ENCODE measurements around the gene SEMA3C.

SEMA3C gene

DNA sequence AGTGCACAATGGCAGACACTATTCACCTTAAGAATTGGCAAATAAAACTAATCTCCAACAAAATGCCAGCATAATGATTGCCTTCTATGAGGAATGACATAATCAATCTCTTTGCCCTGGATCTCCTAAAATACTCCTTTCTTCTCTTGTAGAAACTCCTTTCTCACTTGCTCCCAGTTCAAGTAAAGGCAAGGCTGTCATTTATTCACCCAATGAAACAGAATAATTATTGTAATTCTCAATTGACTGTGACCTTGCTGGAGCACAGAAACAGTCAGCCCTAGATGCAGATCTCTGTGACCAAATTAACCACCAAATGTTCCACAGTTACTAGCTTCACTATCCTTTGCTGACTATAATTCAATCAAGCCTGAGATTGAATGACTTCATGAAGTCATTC, 99.3 kb downstream of the SEMA3C start:
- DNase-seq, result no peak

DNA sequence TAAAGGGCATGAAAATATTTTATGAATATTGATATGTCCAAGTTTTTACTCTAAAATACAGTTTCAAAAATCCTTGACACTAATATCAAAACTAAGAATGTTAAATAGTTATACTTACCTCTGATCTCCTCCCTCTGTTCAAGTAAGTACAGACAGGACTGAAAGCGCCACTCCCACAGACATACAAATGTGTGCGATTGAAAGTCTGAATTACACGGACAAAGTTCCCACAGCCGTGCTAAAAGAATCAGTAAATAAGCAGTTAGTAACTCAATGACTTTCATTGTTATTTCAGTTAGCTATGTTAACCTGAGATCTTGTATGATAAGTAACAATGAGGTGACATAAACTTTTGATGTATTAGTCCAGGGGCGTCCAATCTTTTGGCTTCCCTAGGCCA, 100.7 kb downstream of the SEMA3C start:
- DNase-seq, result no peak

DNA sequence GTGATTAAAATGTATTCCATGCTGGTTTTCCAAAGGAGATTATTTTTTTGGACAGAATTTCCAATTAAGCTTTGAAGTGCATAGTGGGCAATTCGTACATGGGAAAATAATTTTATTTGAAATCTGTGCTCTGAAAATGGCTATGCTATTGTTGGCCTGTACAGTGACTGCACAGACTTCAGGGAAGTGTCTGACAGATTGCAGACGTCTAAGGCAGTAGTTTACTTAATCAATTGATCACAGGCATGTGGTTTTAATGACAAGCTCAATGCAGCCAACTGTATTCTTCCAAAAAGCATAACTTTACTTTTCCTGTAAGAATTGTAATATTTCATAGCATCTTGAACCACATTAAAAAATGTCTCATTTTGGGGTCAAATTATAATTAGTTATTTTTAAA, 102.0 kb downstream of the SEMA3C start:
- no peak for DNase-seq

DNA sequence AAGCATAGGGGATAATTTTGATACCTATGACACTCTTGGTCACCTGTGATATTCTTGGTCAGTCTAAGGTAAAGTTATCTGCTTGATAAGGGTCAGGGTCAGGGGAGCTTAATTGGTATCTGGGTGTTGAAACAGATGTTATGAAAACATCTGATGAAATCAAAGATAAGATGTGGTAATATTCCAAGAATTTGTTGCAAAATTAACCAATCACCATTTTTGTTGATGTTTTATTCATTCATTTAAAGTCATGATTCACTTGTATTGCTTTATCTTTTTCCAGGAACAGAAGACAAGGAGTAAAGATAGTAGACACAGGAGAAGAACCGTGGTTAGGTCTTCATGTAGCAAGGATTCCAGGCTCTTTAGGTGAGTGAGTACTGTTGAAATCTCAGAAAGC, 103.1 kb downstream of the SEMA3C start:
- DNase-seq, result no peak

GRCh38 chr7:80809545-80809944, 109.3 kb downstream of the SEMA3C start:
- DNase-seq, result no peak

DNA sequence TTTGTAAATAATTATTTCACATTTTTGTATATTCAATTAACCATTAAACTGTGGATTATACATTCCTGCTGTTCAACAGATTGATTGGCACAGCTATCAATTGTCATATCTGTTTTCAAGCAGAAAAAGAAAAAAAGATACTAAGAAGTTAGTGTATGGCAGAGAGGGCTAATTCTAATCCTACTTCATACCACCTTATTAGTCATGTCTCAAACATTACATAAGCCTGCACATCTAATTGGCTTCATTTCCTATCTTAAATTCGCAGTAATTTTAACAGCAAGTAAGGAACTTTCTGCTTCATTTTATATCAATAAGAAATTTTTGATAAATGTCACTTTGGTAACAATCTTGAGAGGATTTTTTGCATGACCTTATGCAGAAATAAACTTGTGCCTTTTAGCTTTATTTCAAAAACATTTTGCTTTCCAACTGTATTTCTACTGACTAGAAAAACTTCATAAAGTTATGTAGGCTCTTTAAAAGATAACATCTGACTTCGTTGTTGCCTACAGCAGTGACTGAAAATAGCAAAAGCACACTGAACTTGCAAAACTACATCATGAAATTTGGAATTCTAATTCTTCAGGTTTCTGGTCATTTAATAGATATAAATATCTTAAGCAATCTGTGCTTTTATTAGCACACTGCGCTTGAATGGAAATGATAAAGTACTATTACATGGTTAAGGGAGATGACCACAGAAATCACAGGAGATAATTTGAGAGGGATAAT, 111.5 kb downstream of the SEMA3C start:
- no peak for DNase-seq

GRCh38 chr7:80806663-80807062, 112.2 kb downstream of the SEMA3C start:
- no peak for DNase-seq

DNA sequence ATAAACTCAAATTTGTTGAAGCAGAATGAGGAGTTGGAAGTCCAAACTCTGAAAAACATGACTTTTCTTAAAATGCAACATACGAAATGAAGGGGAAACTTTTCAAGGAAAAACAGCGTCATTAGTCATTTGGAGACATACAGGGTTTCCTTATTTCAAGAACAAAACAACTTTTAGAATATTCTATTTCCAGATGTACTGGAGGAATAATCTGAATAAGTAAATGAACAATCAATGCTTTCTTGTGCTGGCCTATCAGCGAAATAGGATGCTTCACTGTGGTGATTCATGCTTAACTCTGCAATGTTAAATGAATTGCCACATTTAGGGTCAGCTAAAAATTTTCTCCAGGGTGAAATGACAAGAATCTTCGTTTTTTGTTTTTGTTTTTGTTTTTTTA, 114.3 kb downstream of the SEMA3C start:
- DNase-seq, result no peak

DNA sequence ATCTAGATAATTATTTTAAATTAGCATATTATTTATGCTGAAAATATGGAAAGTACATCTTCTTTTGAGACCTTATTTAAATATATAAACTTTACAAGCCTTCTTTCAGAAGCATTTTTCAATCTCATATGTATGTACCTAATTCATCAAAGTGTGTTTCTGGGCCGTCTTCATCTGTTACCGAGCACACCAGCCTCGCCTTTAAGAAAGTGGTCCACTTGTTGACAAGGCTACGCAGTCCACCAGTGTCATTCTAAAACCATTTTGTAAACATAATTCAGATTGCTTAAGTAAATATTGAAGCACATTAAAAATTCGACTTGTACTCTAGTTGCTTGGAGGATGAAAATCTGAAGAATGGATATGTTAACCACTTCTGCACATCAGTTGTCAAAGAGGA, 116.3 kb downstream of the SEMA3C start:
- no peak for DNase-seq

- no peak for DNase-seq
Measured at GRCh38 chr7:80794631-80795573, 123.9 kb downstream of the SEMA3C start.

DNA sequence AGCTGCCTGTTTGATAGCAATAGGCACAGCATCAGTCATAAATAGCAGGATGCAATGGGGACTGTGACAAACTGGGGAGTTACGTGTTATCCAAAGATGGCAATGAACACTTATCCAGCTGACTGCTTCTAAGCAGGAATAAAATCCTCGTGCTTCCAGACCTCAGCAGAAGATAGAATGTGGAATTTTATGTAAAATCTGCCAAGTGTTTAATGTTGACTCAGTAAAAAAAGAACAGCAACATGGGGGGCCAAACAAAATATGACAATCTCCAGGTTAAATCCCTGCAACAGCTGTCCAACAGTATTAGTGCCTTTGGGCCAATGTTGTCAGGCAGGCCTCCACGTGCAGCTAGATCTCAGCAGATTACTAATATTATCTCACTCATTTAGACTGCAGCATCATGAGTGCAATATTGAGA, 127.3 kb downstream of the SEMA3C start:
- DNase-seq, result no peak

- no peak for DNase-seq
Measured at GRCh38 chr7:80790877-80791276, 128.0 kb downstream of the SEMA3C start.

DNA sequence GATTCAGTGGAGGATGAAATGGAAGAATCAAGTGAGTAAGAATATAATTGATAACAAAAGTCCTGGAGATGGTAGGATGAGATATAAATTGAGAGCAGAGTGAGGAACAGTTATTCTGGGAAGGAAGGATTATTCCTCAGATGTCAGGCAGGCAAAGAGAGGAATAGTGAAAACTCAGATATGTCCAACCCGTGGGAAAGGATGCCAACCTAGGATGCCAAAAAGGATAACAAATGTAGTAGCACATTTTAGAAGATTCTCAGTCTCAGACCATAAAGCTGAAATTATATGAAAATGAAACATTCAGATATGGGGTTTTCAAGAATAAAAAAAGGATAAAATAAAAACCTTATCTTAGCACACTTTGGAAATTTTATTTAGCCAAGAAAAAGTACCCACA, 131.1 kb downstream of the SEMA3C start:
- no peak for DNase-seq

DNA sequence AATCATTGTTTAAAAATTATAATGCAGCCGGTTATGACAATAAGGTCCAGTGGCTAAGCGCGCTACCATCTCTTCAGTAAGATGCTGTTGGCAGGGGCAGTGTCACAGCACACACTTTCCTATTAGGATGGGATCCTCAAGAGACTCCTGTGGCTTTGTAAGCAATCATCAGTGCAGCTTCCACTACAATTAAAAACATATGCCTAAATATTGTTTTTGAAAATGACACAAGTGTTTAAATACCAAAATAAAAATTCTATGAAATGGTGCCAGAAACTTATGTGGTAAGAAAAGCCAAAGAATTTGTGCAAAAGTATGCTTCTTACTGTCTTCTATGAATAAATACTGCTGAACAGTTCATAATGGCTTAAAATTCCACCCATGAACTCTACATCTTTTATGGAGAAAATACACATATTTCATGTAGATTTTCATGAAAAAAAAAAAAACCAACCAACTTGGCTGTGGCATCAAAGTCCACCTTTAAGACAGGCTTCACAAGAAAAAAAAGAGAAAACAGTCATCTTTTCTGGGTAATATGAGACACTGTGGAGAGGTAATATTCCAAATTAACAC, 132.8 kb downstream of the SEMA3C start:
- DNase-seq, result no peak

DNA sequence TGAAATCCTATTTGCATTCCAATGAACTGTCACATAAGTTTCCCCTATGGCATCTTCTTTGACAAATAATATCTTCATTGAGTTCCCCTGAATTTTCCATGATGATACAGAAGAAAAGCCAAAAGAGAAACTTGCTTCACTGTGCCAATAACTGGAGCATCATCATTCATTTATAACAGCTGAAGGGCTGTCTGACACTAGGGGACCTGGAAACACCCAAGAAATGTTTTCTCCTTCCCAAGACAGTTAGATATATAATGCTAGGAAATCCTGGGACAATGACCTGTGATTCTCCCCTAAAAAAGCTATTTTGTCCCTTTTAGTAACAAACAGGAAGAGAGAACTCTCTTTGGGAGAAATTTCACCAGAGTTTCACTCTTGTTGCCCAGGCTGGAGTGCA, 133.6 kb downstream of the SEMA3C start:
- peak; percentile 41 for DNase-seq

GRCh38 chr7:80783678-80784327, 135.0 kb downstream of the SEMA3C start:
- no peak for DNase-seq

GRCh38 chr7:80783186-80783677, 135.6 kb downstream of the SEMA3C start:
- no peak for DNase-seq

GRCh38 chr7:80781561-80781979, 137.3 kb downstream of the SEMA3C start:
- DNase-seq, result no peak

GRCh38 chr7:80781146-80781545, 137.7 kb downstream of the SEMA3C start:
- DNase-seq, result peak; percentile 46

DNA sequence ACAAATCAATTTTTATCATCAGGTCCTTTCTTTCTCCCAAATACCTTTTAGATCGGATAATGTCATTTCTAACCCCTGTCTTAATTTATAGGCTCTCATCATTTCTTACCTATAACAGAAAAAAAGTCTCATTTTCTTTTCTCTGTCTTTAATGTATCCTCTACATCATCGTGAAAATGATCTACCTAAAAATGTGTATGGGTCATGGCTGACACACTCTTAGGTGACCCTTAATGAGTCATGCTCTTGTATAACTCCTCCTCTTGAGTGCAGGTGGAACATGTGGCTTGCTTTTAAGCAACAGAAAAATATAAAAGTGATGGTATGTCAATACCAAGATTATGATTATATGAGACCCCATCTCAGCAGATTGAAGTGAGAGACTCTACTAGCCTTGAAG, 139.4 kb downstream of the SEMA3C start:
- DNase-seq, result no peak

GRCh38 chr7:80775897-80776296, 143.0 kb downstream of the SEMA3C start:
- peak; percentile 8 for DNase-seq

GRCh38 chr7:80775482-80775881, 143.4 kb downstream of the SEMA3C start:
- no peak for DNase-seq

DNA sequence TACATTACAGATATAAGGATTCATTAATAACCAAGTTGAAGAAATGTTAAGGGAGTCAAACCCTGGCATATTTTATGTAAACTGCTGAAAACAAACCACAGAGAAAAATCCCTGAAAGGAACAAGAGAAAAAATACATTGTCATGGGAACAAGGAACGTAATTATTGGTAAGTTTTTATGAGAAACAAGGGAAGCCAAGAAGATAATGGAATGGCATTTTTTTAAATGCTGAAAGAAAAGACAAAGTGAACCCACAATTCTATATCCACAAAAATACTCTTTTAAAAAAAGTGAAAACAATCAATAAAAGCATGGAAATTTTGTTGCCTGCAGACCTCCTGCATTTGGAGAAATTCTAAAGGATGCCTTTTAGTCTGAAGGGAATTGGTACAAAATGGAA, 144.0 kb downstream of the SEMA3C start:
- DNase-seq, result no peak

All from MV-4-11 (cell line).